AG04450 (cell line): ENCODE results near the gene OR2F1. TPM values are rescaled to one million over a fixed set of nuclear protein-coding genes. Genes with fewer than 3 reads are reported as not detected.
A peak's percentile ranks its signal among the peaks of the same experiment; 100 is the strongest.

Experiments
- CTCF ChIA-PET: fragments of 300-600, 350-600 bp; formaldehyde crosslinking; extraction: SDS; loops from one replicate; lab custom pipeline; 2022; ENCODE audit warnings: antibody characterized with exemption, inconsistent platforms; lab: Charles Lee
- POLR2A ChIA-PET: fragments of 350-600 bp; formaldehyde crosslinking; extraction: SDS; loops from one replicate; lab custom pipeline; 2021; ENCODE audit warnings: antibody characterized with exemption, inconsistent platforms; lab: Yijun Ruan, JAX
- DNase-seq: peaks from one replicate; pipeline ENCODE4 v3.0.0-alpha.2; 2011; ENCODE audit warnings: low read depth, low spot score
- H3K27ac ChIP-seq: one replicate; pipeline ENCODE4 v1.5.1; 2012; ENCODE audit warnings: low read depth, low read length, control low read depth
- H3K27me3 ChIP-seq: one replicate; pipeline ENCODE4 v1.6.0; 2012; ENCODE audit warnings: low read length; ENCODE audit not compliant: control insufficient read depth, insufficient read depth
- H3K4me3 ChIP-seq: 2 replicates; pipeline ENCODE4 v1.5.1; 2011; ENCODE audit warnings: mild to moderate bottlenecking, low read depth, low read length, control low read depth
- H3K9me3 ChIP-seq: 2 replicates; pipeline ENCODE4 v1.5.1; 2012; ENCODE audit warnings: low read length; ENCODE audit not compliant: control insufficient read depth, insufficient read depth
- CTCF ChIP-seq: IDR thresholded peaks from 2 replicates; pipeline ENCODE4 v1.5.1; 2011; ENCODE audit warnings: low read depth, low read length, control low read depth, inconsistent platforms
- polyA plus RNA-seq: library from polyadenylated mRNA; depleted of rRNA; stranded (reverse); fragments of >200 nt; gene quantifications from 2 replicates; pipeline ENCODE4 v1.2.3, GENCODE V29; 2011

OR2F1 gene
- polyA plus RNA-seq, 1 experiment = not detected

- H3K4me3 ChIP-seq = no peak overlapping the region
- no peak for TF ChIP-seq CTCF
- ChIA-PET CTCF (no interaction called here), POLR2A (no interaction called here)
- H3K27ac ChIP-seq = no peak overlapping the region
- no peaks in the 10 kb centered on the region for H3K9me3 ChIP-seq
- no peak for DNase-seq
- no peaks in the 10 kb centered on the region for H3K27me3 ChIP-seq
Measured at GRCh38 chr7:143909863-143910262, 44.8 kb upstream of the OR2F1 start.

DNA sequence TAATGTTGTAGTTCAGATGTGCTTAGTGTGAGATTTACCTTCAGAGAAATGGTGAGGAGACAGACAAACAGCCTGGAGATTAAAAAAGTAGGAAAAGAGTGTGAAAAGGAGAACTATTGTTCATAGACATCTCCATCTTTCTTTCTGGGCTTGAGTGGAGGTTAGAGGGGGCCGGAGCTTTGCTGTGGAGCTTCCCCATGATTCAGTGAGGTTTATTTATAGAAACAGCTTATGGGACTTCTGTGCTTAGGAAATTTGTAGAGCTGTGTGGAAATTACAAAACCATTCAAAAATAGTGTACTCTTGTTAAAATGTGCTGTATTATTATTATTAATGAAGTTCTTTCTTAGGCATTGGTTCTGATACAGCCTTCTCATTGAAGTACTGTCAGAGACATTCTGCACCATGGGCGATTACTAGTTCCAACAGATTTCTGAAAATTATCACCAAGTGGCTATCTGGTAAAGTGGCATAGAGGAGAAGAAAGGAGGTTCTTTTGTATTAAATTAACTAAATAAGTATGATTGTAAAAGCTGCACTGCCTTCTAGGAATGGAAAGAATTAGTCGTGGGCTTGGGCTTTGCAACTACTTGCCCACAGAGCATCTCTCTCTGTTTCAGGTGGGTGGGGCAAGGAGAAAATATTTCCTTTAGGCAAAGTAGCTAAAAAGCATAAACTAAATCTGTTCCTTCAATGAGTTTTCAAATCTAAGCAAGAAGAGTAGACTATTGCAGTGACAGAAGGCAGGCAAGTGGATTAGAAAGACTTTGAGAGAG, 44.0 kb upstream of the OR2F1 start:
- no peak for DNase-seq
- no peaks in the 10 kb centered on the region for H3K9me3 ChIP-seq
- no peak overlapping the region for H3K27ac ChIP-seq
- H3K27me3 ChIP-seq = no peaks in the 10 kb centered on the region
- ChIA-PET CTCF (interaction anchor here (2.8 kb wide), 1 partner anchor 9 kb away, joined by 12 read pairs; the partner anchor contains the start of gene TCAF1), POLR2A (no interaction called here)
- TF ChIP-seq CTCF = no peak
- H3K4me3 ChIP-seq = no peak overlapping the region

DNA sequence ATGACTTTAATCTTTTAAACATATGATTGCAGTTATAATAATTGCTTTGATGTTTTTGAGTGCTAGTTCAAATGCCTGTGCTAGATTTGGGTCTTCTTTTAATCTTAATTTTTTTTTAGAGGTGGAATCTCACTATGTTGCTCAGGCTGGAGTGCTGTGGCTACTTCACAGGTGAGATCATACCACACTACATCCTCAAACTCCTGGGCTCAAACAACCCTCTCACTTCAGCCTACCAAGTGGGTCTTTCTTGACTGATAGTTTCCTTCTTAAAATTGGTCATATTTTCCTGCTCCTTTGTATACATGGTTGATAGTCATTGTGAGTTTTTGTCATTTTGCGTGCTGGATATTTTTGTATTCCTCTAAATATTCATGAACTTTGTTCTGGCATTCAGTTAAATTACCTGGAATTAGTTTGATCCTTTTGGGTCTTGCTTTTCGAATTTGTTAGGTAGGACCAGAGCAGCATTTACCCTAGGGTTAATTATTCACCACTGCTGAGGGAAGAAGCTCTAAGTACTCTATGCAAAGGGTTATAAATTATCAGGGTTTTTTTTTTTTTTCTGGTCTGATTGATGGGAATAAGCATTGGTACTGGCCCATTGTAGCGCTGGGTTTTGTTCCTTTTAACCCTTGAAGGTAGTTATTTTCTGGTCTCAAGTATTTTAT, 40.6 kb upstream of the OR2F1 start:
- POLR2A ChIA-PET = no interaction called here
- Histone ChIP-seq H3K27me3 (no peaks in the 10 kb centered on the region), H3K27ac (no peak overlapping the region), H3K4me3 (no peak overlapping the region), H3K9me3 (no peaks in the 10 kb centered on the region)
- CTCF ChIA-PET = interaction anchor here (1.1 kb wide), 1 partner anchor 8 kb away, joined by 4 read pairs; no protein-coding TSS in a partner anchor
- DNase-seq = no peak
- no peak for TF ChIP-seq CTCF

GRCh38 chr7:143914938-143915652, 39.5 kb upstream of the OR2F1 start:
- TF ChIP-seq CTCF = 0 out of 2 replicates have a peak, but pooled peaks have one; percentile 8
- Histone ChIP-seq H3K4me3 (no peak overlapping the region), H3K9me3 (no peaks in the 10 kb centered on the region), H3K27ac (no peak overlapping the region), H3K27me3 (no peaks in the 10 kb centered on the region)
- DNase-seq = no peak
- ChIA-PET POLR2A (no interaction called here), CTCF (interaction anchor here (1.1 kb wide), 1 partner anchor 9 kb away, joined by 4 read pairs; no protein-coding TSS in a partner anchor)
